ENCODE data around the gene DPM1.

- TF ChIP-seq CTCF (IDR thresholded peaks at IDR 0.05; ENCODE audit: extremely low read depth in 1 of 2, insufficient read depth in 1 of 2, low read depth in 1 of 2, low read length in 2 of 2) = no peak
- TF ChIP-seq MYC (IDR thresholded peaks at IDR 0.05; ENCODE audit: low read depth, low read length) = no peak
- TF ChIP-seq EZH2 (IDR thresholded peaks at IDR 0.05; ENCODE audit: borderline replicate concordance, low read depth, low read length, severe bottlenecking) = no peak
These were observed 38.9 kb upstream of the DPM1 start for GRCh38 chr20:50996901-50997865.
